ENCODE results near the gene GPR15LG.
"Not testable (repeated sequence)": the region's sequence is repeated elsewhere in the genome, so short reads cannot be mapped to it uniquely, and the experiment has no call there.

The GPR15LG gene

DNA sequence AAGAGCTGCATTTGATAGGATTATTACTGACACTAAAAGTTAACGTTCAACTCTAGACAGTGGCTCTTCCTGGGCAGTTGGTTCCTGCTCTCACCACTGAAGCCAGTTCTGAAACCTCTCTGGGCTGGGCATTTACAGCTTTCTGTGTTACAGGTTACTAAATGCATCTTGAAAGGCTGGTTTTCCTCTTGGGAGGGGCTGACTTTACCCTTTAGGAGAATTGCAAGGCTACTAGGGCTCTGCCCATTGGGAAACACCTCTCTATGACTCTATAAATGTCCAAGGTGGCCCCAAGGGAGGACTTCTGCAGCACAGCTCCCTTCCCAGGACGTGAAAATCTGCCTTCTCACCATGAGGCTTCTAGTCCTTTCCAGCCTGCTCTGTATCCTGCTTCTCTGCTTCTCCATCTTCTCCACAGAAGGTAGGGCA lies at the start of gene GPR15LG:
Gene GPR15LG, plus strand, starts transcription at position 301 of the 429 bp plus-strand sequence. Its CDS starts 51 bp downstream, at position 352.
- Histone ChIP-seq H3K9ac (ENCODE audit: low read length in 2 of 2) (no peak within 1 kb of the TSS), H3K27ac (ENCODE audit: low read length) (no peak within 1 kb of the TSS), H3K9me3 (ENCODE audit: control insufficient read depth in 2 of 2, low read length in 2 of 2) (no peaks in the 10 kb centered on the region), H3K4me1 (ENCODE audit: control insufficient read depth, insufficient read depth, low read length) (no peaks in the 10 kb centered on the region), H3K4me3 (ENCODE audit: low read length in 2 of 2) (no peak within 1 kb of the TSS), H3K36me3 (ENCODE audit: control insufficient read depth in 2 of 2, insufficient read depth in 2 of 2, low read length in 2 of 2) (no peaks in the 10 kb centered on the region), H3K27me3 (ENCODE audit: control insufficient read depth in 1 of 2, insufficient read depth in 2 of 2, low read length in 2 of 2) (no peaks in the 10 kb centered on the region)

DNA sequence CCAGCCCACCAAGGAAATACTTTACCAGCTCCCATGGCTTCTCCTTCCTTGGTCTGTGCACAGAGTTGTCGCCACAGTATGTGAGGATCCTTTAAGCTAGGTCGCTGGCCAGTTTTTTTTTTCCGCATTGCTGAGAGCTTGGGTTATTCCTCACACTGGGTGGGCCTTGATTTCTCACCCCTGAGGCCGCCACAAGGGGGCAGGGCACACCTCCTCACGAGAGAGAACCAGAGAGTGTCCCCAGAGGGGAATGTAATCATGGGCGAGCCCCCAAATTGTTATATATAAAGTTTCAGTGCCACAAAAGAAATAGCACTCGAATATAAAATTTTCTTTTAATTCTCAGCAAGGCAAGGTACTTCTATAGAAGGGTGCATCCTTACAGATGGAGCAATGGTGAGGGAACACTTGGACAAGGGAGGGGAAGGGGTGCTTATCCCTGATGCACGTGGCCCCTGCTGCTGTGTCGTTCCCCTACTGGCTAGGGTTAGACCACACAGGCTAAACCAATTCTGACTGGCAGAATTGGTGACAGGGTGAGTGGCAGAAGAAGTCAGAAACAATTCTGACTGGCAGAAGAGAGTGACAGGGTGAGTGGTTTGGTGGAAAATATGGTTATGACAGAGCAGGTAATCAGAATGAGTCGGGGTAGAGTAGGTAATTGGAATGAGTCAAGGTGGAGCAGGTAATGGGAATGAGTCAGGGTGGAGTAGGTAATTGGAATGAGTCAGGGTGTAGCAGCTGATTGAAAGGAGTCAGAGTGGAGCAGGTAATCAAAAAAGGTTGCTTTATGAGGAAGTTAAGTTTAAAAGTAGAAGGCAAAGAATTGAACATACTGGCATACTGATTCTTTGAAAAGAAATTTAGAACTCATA lies 47.5 kb upstream of the GPR15LG start:
- H3K4me1 ChIP-seq (ENCODE audit: control insufficient read depth, insufficient read depth, low read length); H3K4me3 ChIP-seq (ENCODE audit: low read length in 2 of 2); H3K9ac ChIP-seq (ENCODE audit: low read length in 2 of 2); H3K36me3 ChIP-seq (ENCODE audit: control insufficient read depth in 2 of 2, insufficient read depth in 2 of 2, low read length in 2 of 2); H3K27ac ChIP-seq (ENCODE audit: low read length); H3K27me3 ChIP-seq (ENCODE audit: control insufficient read depth in 1 of 2, insufficient read depth in 2 of 2, low read length in 2 of 2); H3K9me3 ChIP-seq (ENCODE audit: control insufficient read depth in 2 of 2, low read length in 2 of 2): not testable (repeated sequence)

DNA sequence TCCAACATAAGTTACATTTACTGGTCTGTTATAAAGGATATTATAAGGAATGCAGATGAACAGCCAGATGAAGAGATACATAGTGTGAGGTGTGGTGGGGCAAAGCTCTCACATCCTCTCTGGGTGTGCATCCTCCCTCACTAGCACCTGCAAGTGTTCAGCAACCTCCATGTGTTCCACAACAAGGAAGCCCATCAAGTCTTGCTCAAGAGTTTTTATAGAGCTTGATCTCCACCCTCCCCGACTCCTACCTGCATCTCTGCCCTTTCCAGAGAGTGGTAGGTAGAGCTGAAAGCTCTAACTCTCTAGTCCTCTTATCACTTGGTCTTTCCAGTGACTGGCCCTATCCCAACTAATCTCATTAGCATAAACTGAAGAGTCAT lies 46.8 kb upstream of the GPR15LG start:
- H3K27me3 ChIP-seq (ENCODE audit: control insufficient read depth in 1 of 2, insufficient read depth in 2 of 2, low read length in 2 of 2) = no peaks in the 10 kb centered on the region
- no peak overlapping the region for H3K9ac ChIP-seq (ENCODE audit: low read length in 2 of 2)
- peaks cover 0 to 9% of the 10 kb centered on the region in 2 donors for H3K9me3 ChIP-seq (ENCODE audit: control insufficient read depth in 2 of 2, low read length in 2 of 2)
- no peak overlapping the region for H3K4me3 ChIP-seq (ENCODE audit: low read length in 2 of 2)
- no peaks in the 10 kb centered on the region for H3K4me1 ChIP-seq (ENCODE audit: control insufficient read depth, insufficient read depth, low read length)
- H3K36me3 ChIP-seq (ENCODE audit: control insufficient read depth in 2 of 2, insufficient read depth in 2 of 2, low read length in 2 of 2) = no peaks in the 10 kb centered on the region
- no peak overlapping the region for H3K27ac ChIP-seq (ENCODE audit: low read length)

DNA sequence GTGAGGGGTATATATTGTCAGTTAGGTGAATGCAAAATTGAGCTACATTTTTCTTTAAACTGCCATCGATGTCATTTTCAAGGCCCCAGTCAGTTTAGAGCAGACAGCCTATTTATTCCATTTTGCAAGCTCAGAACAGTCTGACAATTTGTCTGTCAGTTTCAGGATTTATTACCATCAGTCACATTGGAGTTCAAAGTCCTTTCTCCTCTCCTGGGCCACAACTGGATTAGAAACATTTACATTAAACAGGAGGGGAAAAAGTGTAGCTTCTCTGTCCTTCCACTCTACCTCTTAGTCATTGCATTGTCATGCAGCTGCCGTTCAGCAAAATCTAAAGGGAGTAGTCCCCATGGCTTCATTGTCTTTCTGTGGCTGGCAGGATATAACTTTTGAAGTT lies 37.8 kb upstream of the GPR15LG start:
- H3K9ac ChIP-seq (ENCODE audit: low read length in 2 of 2) = no peak overlapping the region
- no peaks in the 10 kb centered on the region for H3K36me3 ChIP-seq (ENCODE audit: control insufficient read depth in 2 of 2, insufficient read depth in 2 of 2, low read length in 2 of 2)
- no peak overlapping the region for H3K27ac ChIP-seq (ENCODE audit: low read length)
- peaks cover 6% of the 10 kb centered on the region for H3K4me1 ChIP-seq (ENCODE audit: control insufficient read depth, insufficient read depth, low read length)
- H3K27me3 ChIP-seq (ENCODE audit: control insufficient read depth in 1 of 2, insufficient read depth in 2 of 2, low read length in 2 of 2) = no peaks in the 10 kb centered on the region
- peaks cover 0 to 3% of the 10 kb centered on the region in 2 donors for H3K9me3 ChIP-seq (ENCODE audit: control insufficient read depth in 2 of 2, low read length in 2 of 2)
- no peak overlapping the region for H3K4me3 ChIP-seq (ENCODE audit: low read length in 2 of 2)

DNA sequence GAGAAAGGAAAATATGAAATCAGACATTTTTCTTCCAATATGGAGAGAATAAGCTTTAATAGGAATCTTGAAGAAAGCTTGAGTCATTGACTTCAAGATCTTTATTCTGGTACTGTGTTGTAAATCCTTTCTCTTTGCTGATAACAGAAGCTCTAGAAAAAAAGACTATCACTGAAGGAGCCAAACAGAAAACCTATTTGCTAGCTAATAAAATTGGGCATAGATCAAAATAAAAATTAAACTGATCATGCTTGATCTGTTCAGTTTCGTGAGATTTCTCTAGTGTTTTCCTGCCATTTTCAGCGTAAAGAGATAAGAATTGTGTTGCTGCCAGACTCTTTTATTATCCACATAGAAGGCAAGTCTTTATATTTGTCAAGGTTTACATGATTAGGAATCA lies 35.8 kb upstream of the GPR15LG start:
- Histone ChIP-seq H3K36me3 (ENCODE audit: control insufficient read depth in 2 of 2, insufficient read depth in 2 of 2, low read length in 2 of 2) (peaks cover 1 to 5% of the 10 kb centered on the region in 2 donors), H3K4me3 (ENCODE audit: low read length in 2 of 2) (no peak overlapping the region), H3K9ac (ENCODE audit: low read length in 2 of 2) (no peak overlapping the region), H3K27me3 (ENCODE audit: control insufficient read depth in 1 of 2, insufficient read depth in 2 of 2, low read length in 2 of 2) (no peaks in the 10 kb centered on the region), H3K27ac (ENCODE audit: low read length) (no peak overlapping the region), H3K9me3 (ENCODE audit: control insufficient read depth in 2 of 2, low read length in 2 of 2) (no peaks in the 10 kb centered on the region), H3K4me1 (ENCODE audit: control insufficient read depth, insufficient read depth, low read length) (peaks cover 12% of the 10 kb centered on the region)

DNA sequence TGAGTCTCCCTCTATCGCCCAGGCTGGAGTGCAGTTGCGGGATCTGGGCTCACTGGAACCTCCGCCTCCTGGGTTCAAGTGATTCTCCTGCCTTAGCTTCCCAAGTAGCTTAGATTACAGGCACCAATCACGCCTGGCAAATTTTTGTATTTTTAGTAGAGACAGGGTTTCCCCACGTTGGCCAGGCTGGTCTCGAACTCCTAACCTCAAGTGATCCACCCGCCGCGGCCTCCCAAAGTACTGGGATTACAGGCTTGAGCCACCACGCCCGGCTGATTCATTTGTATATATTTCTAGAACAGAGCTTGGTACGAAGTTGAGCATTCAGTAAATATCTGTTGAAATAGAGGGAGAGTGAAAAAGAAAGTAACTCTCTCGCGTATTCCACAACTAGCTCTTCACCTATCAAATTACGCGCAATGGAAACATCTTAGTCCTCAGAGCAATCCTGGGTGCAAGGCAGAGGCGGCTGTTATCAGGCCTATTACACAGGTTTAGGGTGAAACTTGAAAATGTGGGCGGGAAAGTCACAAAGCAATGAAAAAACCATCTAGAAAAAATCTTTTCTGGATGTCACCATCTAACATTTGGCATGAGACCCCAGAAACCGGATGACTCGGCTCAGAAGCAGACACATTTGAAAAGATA lies 35.0 kb upstream of the GPR15LG start:
- peak overlapping the region; percentile 94 for H3K27ac ChIP-seq (ENCODE audit: low read length)
- H3K4me1 ChIP-seq (ENCODE audit: control insufficient read depth, insufficient read depth, low read length) = peaks cover 12% of the 10 kb centered on the region
- H3K4me3 ChIP-seq (ENCODE audit: low read length in 2 of 2) = peak overlapping the region; percentile 47 to 98
- H3K36me3 ChIP-seq (ENCODE audit: control insufficient read depth in 2 of 2, insufficient read depth in 2 of 2, low read length in 2 of 2) = peaks cover 7 to 13% of the 10 kb centered on the region in 2 donors
- H3K9ac ChIP-seq (ENCODE audit: low read length in 2 of 2) = peak overlapping the region; percentile 53 to 81
- H3K27me3 ChIP-seq (ENCODE audit: control insufficient read depth in 1 of 2, insufficient read depth in 2 of 2, low read length in 2 of 2) = no peaks in the 10 kb centered on the region
- H3K9me3 ChIP-seq (ENCODE audit: control insufficient read depth in 2 of 2, low read length in 2 of 2) = no peaks in the 10 kb centered on the region

DNA sequence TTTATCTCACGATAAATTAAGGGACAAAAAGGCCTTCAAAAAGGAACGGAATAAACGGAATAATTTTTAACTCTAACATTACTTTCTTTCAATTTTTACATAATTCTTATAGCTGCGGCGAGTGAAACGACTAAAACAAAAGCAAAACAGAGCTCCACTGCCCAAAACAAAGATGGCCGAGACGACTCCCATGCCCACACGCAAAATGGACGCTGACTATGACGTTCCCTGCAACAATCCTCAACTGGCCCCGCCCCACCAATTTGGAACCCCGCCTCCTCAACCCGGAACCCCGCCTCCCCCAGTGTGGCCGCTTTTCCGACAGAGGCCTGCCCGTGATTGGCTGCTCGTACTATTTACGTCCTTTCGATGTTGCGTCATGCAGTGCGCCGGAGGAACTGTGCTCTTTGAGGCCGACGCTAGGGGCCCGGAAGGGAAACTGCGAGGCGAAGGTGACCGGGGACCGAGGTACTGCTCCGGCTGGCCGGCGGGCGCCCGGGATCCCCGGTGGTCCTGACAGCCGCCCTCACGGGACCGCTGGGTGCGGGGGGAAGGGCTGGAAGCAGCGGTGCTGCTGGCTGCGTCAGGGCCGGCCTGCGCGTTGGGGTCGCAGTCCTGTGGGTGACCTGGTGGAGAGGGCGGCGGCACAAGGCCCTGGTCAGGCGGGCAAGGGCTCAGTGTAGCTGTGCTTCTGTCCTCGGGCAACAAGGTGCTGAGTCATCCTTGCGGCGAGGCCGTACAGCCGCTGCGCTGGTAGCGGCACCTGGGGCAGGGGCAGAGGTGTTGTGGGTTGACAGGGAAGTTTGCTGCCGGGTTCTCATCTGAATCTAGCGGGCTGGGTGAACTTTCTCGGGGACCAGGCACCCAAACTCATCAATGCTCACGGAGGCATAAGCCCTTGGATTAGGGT lies 34.2 kb upstream of the GPR15LG start, which contains the start of gene GHITM:
Gene GHITM, plus strand, starts transcription at position 384 of the 910 bp plus-strand sequence. CDS start 1,992 bp downstream, outside the sequence.
- Histone ChIP-seq H3K36me3 (ENCODE audit: control insufficient read depth in 2 of 2, insufficient read depth in 2 of 2, low read length in 2 of 2) (peaks cover 11 to 19% of the 10 kb centered on the region in 2 donors), H3K4me3 (ENCODE audit: low read length in 2 of 2) (peak within 1 kb of the TSS; percentile 98), H3K27ac (ENCODE audit: low read length) (peak within 1 kb of the TSS; percentile 94), H3K9ac (ENCODE audit: low read length in 2 of 2) (peak within 1 kb of the TSS; percentile 95 to 98), H3K4me1 (ENCODE audit: control insufficient read depth, insufficient read depth, low read length) (peaks cover 12% of the 10 kb centered on the region), H3K9me3 (ENCODE audit: control insufficient read depth in 2 of 2, low read length in 2 of 2) (no peaks in the 10 kb centered on the region), H3K27me3 (ENCODE audit: control insufficient read depth in 1 of 2, insufficient read depth in 2 of 2, low read length in 2 of 2) (no peaks in the 10 kb centered on the region)

DNA sequence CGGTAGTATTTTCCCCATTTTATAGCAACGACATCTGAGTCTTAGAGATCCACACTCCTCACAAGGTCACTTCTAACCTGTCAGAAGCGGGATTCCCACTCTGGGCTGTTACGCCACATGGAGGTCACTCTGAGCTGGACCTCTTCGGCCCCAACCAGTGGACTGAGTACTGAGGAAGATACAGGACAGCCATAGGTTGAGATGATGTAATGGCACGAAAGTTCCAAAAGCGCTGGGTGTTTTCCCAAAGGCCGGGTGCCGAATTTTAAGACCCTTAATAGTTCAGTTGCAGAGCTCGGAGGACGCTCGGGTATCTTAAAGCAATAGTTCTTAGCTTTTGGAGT lies 33.6 kb upstream of the GPR15LG start:
- no peaks in the 10 kb centered on the region for H3K27me3 ChIP-seq (ENCODE audit: control insufficient read depth in 1 of 2, insufficient read depth in 2 of 2, low read length in 2 of 2)
- H3K4me1 ChIP-seq (ENCODE audit: control insufficient read depth, insufficient read depth, low read length) = peaks cover 12% of the 10 kb centered on the region
- peak overlapping the region; percentile 95 to 98 for H3K9ac ChIP-seq (ENCODE audit: low read length in 2 of 2)
- peak overlapping the region; percentile 98 for H3K4me3 ChIP-seq (ENCODE audit: low read length in 2 of 2)
- peak overlapping the region; percentile 94 for H3K27ac ChIP-seq (ENCODE audit: low read length)
- H3K9me3 ChIP-seq (ENCODE audit: control insufficient read depth in 2 of 2, low read length in 2 of 2) = no peaks in the 10 kb centered on the region
- H3K36me3 ChIP-seq (ENCODE audit: control insufficient read depth in 2 of 2, insufficient read depth in 2 of 2, low read length in 2 of 2) = peaks cover 13 to 25% of the 10 kb centered on the region in 2 donors

DNA sequence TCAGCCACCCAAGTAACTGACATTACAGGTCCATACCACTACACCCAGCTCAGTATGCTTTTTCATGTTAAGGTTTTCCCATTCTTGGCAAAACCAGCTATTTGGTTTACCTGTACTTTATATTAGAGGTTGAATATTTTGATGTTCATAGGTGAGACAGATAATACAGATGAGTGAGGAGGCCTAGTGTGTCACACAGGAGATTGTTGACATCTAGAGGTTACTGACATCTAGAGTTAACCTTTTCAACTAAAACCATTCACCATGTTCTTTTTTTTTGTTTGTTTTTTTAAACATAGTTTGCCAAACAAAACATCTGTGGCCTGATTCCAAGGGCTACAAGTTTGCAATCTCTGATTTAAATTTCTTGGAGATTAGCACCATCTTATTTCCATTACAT lies 26.3 kb upstream of the GPR15LG start:
- peaks cover 40 to 67% of the 10 kb centered on the region in 2 donors for H3K36me3 ChIP-seq (ENCODE audit: control insufficient read depth in 2 of 2, insufficient read depth in 2 of 2, low read length in 2 of 2)
- H3K9me3 ChIP-seq (ENCODE audit: control insufficient read depth in 2 of 2, low read length in 2 of 2) = no peaks in the 10 kb centered on the region
- no peak overlapping the region for H3K4me3 ChIP-seq (ENCODE audit: low read length in 2 of 2)
- no peaks in the 10 kb centered on the region for H3K27me3 ChIP-seq (ENCODE audit: control insufficient read depth in 1 of 2, insufficient read depth in 2 of 2, low read length in 2 of 2)
- no peaks in the 10 kb centered on the region for H3K4me1 ChIP-seq (ENCODE audit: control insufficient read depth, insufficient read depth, low read length)
- H3K27ac ChIP-seq (ENCODE audit: low read length) = no peak overlapping the region
- no peak overlapping the region for H3K9ac ChIP-seq (ENCODE audit: low read length in 2 of 2)

DNA sequence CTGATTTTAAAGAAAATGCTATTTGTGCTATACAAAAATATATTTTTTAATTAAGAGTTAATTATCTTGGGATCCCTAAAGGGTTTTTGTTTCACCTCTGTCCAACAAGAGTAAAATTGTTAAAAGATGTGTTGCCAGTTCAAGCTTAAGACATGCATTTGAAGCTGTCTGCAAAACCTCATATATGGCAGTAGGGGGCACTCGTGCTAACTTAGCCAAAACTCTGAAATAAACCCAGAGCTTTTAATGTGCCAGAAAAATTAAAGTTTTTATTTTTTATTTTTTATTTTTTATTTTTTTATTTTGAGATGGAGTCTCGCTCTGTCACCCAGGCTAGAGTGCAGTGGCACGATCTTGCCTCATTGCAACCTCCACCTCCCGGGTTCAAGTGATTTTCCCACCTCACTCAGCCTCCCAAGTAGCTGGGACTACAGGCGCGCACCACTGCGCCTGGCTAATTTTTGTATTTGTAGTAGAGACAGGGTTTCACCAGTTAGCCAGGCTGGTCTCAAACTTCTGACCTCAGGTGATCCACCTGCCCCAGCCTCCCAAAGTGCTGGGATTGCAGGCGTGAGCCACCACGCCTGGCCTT lies 25.5 kb upstream of the GPR15LG start:
- H3K27ac ChIP-seq (ENCODE audit: low read length); H3K27me3 ChIP-seq (ENCODE audit: control insufficient read depth in 1 of 2, insufficient read depth in 2 of 2, low read length in 2 of 2); H3K9me3 ChIP-seq (ENCODE audit: control insufficient read depth in 2 of 2, low read length in 2 of 2); H3K4me3 ChIP-seq (ENCODE audit: low read length in 2 of 2); H3K4me1 ChIP-seq (ENCODE audit: control insufficient read depth, insufficient read depth, low read length); H3K9ac ChIP-seq (ENCODE audit: low read length in 2 of 2): not testable (repeated sequence)
- H3K36me3 ChIP-seq (ENCODE audit: control insufficient read depth in 2 of 2, insufficient read depth in 2 of 2, low read length in 2 of 2) = peaks cover 36 to 67% of the 10 kb centered on the region in 2 donors

Data from stomach smooth muscle (tissue), 2 donors.